SK-N-MC (cell line): ENCODE data around the gene SAMD8.

Source experiments
- EZH2 ChIP-seq: fragments of 200-600 bp; sonication (generic); IDR thresholded peaks from one replicate; pipeline ENCODE4 v1.6.1; 2017; ENCODE audit warnings: antibody characterized with exemption
- FOXP2 ChIP-seq: optimal IDR thresholded peaks from 2 replicates; pipeline ENCODE3; 2011; ENCODE audit warnings: mild to moderate bottlenecking, moderate library complexity; ENCODE audit not compliant: insufficient read depth; ENCODE audit errors: extremely low read length, control extremely low read depth
- POLR2AphosphoS5 ChIP-seq: IDR thresholded peaks from 2 replicates; pipeline ENCODE4 v1.6.1; 2012; ENCODE audit warnings: mild to moderate bottlenecking, low read depth, low read length, borderline replicate concordance

DNA sequence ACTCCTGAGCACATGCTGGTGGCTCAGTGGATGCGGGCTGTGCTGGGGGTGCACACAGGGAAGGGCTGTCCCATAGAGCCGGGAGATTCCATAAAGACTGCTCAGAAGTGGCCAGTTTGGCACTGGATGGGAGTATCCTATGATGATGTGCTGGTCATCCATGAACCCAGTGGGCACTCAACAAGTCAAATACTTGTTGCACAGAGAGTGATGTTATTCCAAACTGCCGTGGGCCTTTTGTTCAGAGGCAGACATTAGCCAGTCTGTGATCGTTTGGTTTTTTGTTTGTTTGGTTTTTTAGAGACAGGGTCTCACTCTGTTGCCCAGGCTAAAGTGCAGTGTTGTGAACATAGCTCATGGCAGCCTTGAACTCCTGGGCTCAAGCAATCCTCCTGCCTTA lies 30.9 kb upstream of the SAMD8 start:
- no peak for TF ChIP-seq POLR2AphosphoS5
- TF ChIP-seq EZH2: no peak
- no peak for TF ChIP-seq FOXP2
